GM21619 (cell line): ENCODE results near the gene CRX.
"Not testable (repeated sequence)": the region's sequence is repeated elsewhere in the genome, so short reads cannot be mapped to it uniquely, and the experiment has no call there.

ENCODE experiments used
- ATAC-seq: cut with Tn5 transposase; IDR thresholded peaks from one replicate; pipeline ENCODE4 v1.9.1; 2021; ENCODE audit not compliant: unreplicated experiment

CRX gene

GRCh38 chr19:47858646-47859285 is 37.0 kb downstream of the CRX start, which contains the start of gene TPRX2:
TPRX2 (plus strand) TSS chr19:47859235; CDS start chr19:47859247, 12 bp downstream.
- not testable (repeated sequence) for ATAC-seq

- ATAC-seq: not testable (repeated sequence)
Measured at GRCh38 chr19:47859838-47860237, 38.1 kb downstream of the CRX start.

GRCh38 chr19:47860602-47861297 is 39.0 kb downstream of the CRX start:
- ATAC-seq: no peak

- no peak for ATAC-seq
Measured at GRCh38 chr19:47861630-47862029, 39.9 kb downstream of the CRX start.

GRCh38 chr19:47863514-47863936 is 41.8 kb downstream of the CRX start:
- no peak for ATAC-seq

- no peak for ATAC-seq
Measured at GRCh38 chr19:47865166-47865565, 43.4 kb downstream of the CRX start.

- ATAC-seq: no peak
Measured at GRCh38 chr19:47878906-47879305, 57.2 kb downstream of the CRX start.

GRCh38 chr19:47879385-47879784 is 57.6 kb downstream of the CRX start:
- ATAC-seq: not testable (repeated sequence)

- no peak for ATAC-seq
Measured at GRCh38 chr19:47881757-47882156, 60.0 kb downstream of the CRX start.

- ATAC-seq: no peak
Measured at GRCh38 chr19:47882890-47883289, 61.2 kb downstream of the CRX start.

GRCh38 chr19:47885067-47885463 is 63.3 kb downstream of the CRX start:
- ATAC-seq: no peak

GRCh38 chr19:47886010-47886559 is 64.3 kb downstream of the CRX start, which contains the start of gene SULT2A1:
SULT2A1 (minus strand) TSS chr19:47886315; CDS start chr19:47886257, 58 bp downstream.
- no peak for ATAC-seq

- no peak for ATAC-seq
Measured at GRCh38 chr19:47890865-47891621, 69.3 kb downstream of the CRX start.

GRCh38 chr19:47891622-47891922 is 69.8 kb downstream of the CRX start:
- ATAC-seq: no peak

GRCh38 chr19:47891923-47892666 is 70.4 kb downstream of the CRX start:
- no peak for ATAC-seq
